ENCODE data around the gene KCNJ10. TPM values are rescaled to one million over a fixed set of nuclear protein-coding genes. Genes with fewer than 3 reads are reported as not detected.

Gene KCNJ10
- total and polyA plus RNA-seq, 7 experiments from 2014 or later: 0.29 to 0.32 TPM; not detected in 5

DNA sequence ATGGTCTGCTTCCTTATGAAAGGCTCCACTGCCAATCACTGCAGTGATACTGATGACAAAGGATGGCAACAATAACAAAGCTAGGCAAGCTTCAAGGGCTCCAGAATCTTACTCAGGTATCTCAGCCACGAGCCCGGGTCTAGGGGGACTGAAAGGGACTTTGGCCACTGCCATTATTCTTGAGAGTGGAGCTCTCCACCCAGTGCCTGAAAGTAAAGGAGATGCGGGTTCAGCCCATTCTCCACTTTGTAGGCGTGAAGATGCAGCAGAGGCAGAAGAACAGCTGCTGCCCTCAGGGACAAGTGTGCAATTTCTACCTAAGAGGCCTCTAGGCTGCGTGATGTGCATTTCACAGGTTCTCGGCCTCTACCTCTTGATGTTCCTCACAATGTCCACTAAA is 84.5 kb downstream of the KCNJ10 start:
- Mint-ChIP-seq H3K9me3 (no peaks in the 10 kb centered on the region), H3K4me3 (no peak overlapping the region), H3K4me1 (no peaks in the 10 kb centered on the region), H3K27me3 (peaks cover 13 to 33% (median 25%) of the 10 kb centered on the region in 5 donors), H3K27ac (no peak overlapping the region), H3K36me3 (peaks cover 0 to 3% (median 0%) of the 10 kb centered on the region in 5 donors)
- ATAC-seq (no peak), DNase-seq (no peak)
- intact Hi-C loops (cut with micrococcal nuclease): no loop called here
- Histone ChIP-seq H3K27ac (ENCODE audit: low read depth, low read length) (no peak overlapping the region), H3K27me3 (ENCODE audit: control insufficient read depth in 2 of 2, insufficient read depth in 2 of 2, low read length in 2 of 2) (no peaks in the 10 kb centered on the region), H3K4me3 (ENCODE audit: low read length) (no peak overlapping the region), H3K36me3 (ENCODE audit: control insufficient read depth in 2 of 3, insufficient read depth in 3 of 3, low read length in 3 of 3) (no peaks in the 10 kb centered on the region), H3K9me3 (ENCODE audit: control insufficient read depth in 2 of 3, low read length in 3 of 3) (no peaks in the 10 kb centered on the region), H3K4me1 (ENCODE audit: control insufficient read depth in 2 of 2, insufficient read depth in 2 of 2, low read length in 2 of 2) (no peaks in the 10 kb centered on the region)
- POLR2A ChIA-PET: no interaction called here
- CTCF ChIA-PET: no interaction called here

DNA sequence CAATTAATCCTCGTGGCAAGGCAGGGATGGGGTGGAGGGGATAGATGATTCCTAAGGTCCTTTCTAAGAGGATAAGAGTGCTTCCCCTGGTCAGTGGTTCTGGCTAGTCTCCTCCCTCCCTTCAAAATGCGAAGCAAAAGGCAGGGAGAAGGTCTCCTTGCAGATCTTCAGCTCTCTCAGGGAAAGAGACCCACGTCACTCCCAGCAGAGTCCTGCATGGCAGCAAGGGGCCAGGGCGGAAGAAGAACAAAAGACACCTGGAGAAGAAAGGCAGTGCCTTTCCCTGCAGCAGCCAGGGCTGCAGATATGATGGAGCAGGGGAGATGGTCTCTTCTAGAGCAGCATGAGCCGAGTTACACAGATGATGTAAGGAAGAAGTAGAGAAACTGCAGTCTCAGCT is 86.3 kb downstream of the KCNJ10 start:
- POLR2A ChIA-PET: interaction anchor here (0.7 kb wide), 1 partner anchor 609 kb away, joined by 3 read pairs; no protein-coding TSS in a partner anchor
- CTCF ChIA-PET: interaction anchor here (0.6 kb wide), 1 partner anchor 49 kb away, joined by 3 read pairs; no protein-coding TSS in a partner anchor
- H3K9me3 ChIP-seq (ENCODE audit: control insufficient read depth in 2 of 3, low read length in 3 of 3): no peaks in the 10 kb centered on the region

DNA sequence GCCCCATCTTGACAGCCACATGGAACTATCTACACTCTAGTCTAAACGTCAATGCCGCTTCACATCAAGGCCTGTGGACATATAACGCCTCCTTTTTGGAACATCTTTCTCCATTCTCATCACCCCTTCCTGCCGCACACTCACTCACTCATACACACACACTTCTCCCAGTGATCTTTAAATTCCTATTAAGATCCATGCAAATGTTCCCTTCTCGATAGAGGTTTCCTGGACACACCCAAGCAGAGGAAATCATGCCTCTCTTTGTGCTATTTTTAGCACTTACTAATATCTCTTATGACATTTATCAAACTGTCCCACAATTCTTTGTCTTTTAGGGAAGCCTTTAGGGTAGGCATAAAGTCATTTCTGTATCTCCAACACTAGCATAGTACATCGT is 87.7 kb downstream of the KCNJ10 start:
- Mint-ChIP-seq H3K4me3 (no peak overlapping the region), H3K27me3 (peaks cover 23 to 48% (median 33%) of the 10 kb centered on the region in 5 donors), H3K9me3 (no peaks in the 10 kb centered on the region), H3K4me1 (no peaks in the 10 kb centered on the region), H3K36me3 (peaks cover 0 to 3% (median 0%) of the 10 kb centered on the region in 5 donors), H3K27ac (no peak overlapping the region)
- ATAC-seq (no peak), DNase-seq (no peak)
- ChIA-PET POLR2A (no interaction called here), CTCF (no interaction called here)
- intact Hi-C loops (cut with micrococcal nuclease): no loop called here
- Histone ChIP-seq H3K36me3 (ENCODE audit: control insufficient read depth in 2 of 3, insufficient read depth in 3 of 3, low read length in 3 of 3) (no peaks in the 10 kb centered on the region), H3K27ac (ENCODE audit: low read depth, low read length) (no peak overlapping the region), H3K4me3 (ENCODE audit: low read length) (no peak overlapping the region), H3K27me3 (ENCODE audit: control insufficient read depth in 2 of 2, insufficient read depth in 2 of 2, low read length in 2 of 2) (no peaks in the 10 kb centered on the region), H3K9me3 (ENCODE audit: control insufficient read depth in 2 of 3, low read length in 3 of 3) (no peaks in the 10 kb centered on the region), H3K4me1 (ENCODE audit: control insufficient read depth in 2 of 2, insufficient read depth in 2 of 2, low read length in 2 of 2) (no peaks in the 10 kb centered on the region)

More for the DNA sequence above, 86.3 kb downstream of the KCNJ10 start:
- no peaks in the 10 kb centered on the region for H3K4me1 Mint-ChIP-seq
- peaks cover 21 to 44% (median 29%) of the 10 kb centered on the region in 5 donors for H3K27me3 Mint-ChIP-seq
- Histone ChIP-seq H3K4me1 (ENCODE audit: control insufficient read depth in 2 of 2, insufficient read depth in 2 of 2, low read length in 2 of 2) (no peaks in the 10 kb centered on the region), H3K4me3 (ENCODE audit: low read length) (no peak overlapping the region), H3K36me3 (ENCODE audit: control insufficient read depth in 2 of 3, insufficient read depth in 3 of 3, low read length in 3 of 3) (no peaks in the 10 kb centered on the region), H3K27ac (ENCODE audit: low read depth, low read length) (no peak overlapping the region), H3K27me3 (ENCODE audit: control insufficient read depth in 2 of 2, insufficient read depth in 2 of 2, low read length in 2 of 2) (no peaks in the 10 kb centered on the region)
- H3K27ac Mint-ChIP-seq: no peak overlapping the region
- H3K9me3 Mint-ChIP-seq: no peaks in the 10 kb centered on the region
- H3K4me3 Mint-ChIP-seq: no peak overlapping the region
- peaks cover 0 to 3% (median 0%) of the 10 kb centered on the region in 5 donors for H3K36me3 Mint-ChIP-seq
- DNase-seq: no peak
- no peak for ATAC-seq
- intact Hi-C loops (cut with micrococcal nuclease): no loop called here

DNA sequence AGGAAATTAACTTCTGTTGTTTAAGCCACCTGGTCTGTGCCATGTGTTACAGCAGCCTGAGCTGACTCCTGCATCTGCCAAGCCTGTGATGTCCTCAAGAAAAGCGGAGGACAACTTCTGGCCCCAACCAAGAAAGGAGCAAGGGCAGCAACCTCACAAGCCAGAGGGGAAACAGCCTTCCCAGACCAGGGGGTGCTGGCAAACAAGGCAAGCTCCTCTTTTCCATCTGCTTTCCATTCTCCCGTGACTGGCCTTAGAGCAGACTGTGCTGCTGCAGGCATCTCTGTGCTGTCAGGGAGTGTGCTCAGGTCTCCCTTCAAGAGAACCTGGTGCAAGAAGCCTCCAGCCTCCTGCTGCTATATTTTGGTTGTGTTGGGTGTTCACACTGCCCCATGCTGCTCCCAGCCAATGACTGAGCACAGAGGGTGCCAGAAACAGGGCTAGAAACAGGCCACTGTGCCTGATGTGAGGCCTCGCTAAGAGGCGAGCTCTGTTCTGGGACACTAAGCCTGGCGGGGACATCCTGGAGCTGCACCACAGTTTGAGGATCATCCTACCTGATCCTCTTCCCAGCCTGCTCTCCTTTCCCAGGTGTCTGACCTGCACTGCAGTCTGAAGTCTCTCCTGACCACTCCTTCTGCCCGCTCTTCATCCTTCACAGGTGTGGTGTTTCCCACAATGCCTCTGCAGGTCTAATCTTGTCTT is 88.5 kb downstream of the KCNJ10 start:
- H3K27me3 Mint-ChIP-seq: peaks cover 24 to 51% (median 41%) of the 10 kb centered on the region in 5 donors
- H3K4me1 ChIP-seq (ENCODE audit: control insufficient read depth in 2 of 2, insufficient read depth in 2 of 2, low read length in 2 of 2): no peaks in the 10 kb centered on the region
- CTCF ChIA-PET: no interaction called here

GRCh38 chr1:159980786-159981185 is 89.2 kb downstream of the KCNJ10 start:
- Histone ChIP-seq H3K4me3 (ENCODE audit: low read length) (no peak overlapping the region), H3K9me3 (ENCODE audit: control insufficient read depth in 2 of 3, low read length in 3 of 3) (no peaks in the 10 kb centered on the region), H3K27ac (ENCODE audit: low read depth, low read length) (no peak overlapping the region), H3K27me3 (ENCODE audit: control insufficient read depth in 2 of 2, insufficient read depth in 2 of 2, low read length in 2 of 2) (no peaks in the 10 kb centered on the region), H3K4me1 (ENCODE audit: control insufficient read depth in 2 of 2, insufficient read depth in 2 of 2, low read length in 2 of 2) (no peaks in the 10 kb centered on the region), H3K36me3 (ENCODE audit: control insufficient read depth in 2 of 3, insufficient read depth in 3 of 3, low read length in 3 of 3) (no peaks in the 10 kb centered on the region)
- CTCF ChIA-PET: no interaction called here
- Mint-ChIP-seq H3K9me3 (no peaks in the 10 kb centered on the region), H3K27me3 (peaks cover 24 to 50% (median 38%) of the 10 kb centered on the region in 5 donors), H3K4me1 (no peaks in the 10 kb centered on the region), H3K36me3 (peaks cover 0 to 3% (median 0%) of the 10 kb centered on the region in 5 donors), H3K27ac (no peak overlapping the region), H3K4me3 (no peak overlapping the region)
- intact Hi-C loops (cut with micrococcal nuclease): no loop called here
- POLR2A ChIA-PET: no interaction called here
- no peak for DNase-seq
- ATAC-seq: no peak

More for the DNA sequence above, 88.5 kb downstream of the KCNJ10 start:
- Mint-ChIP-seq H3K36me3 (peaks cover 0 to 3% (median 0%) of the 10 kb centered on the region in 5 donors), H3K27ac (no peak overlapping the region), H3K4me1 (no peaks in the 10 kb centered on the region), H3K9me3 (no peaks in the 10 kb centered on the region), H3K4me3 (no peak overlapping the region)
- DNase-seq (no peak), ATAC-seq (no peak)
- intact Hi-C loops (cut with micrococcal nuclease): no loop called here
- POLR2A ChIA-PET: no interaction called here
- Histone ChIP-seq H3K27me3 (ENCODE audit: control insufficient read depth in 2 of 2, insufficient read depth in 2 of 2, low read length in 2 of 2) (no peaks in the 10 kb centered on the region), H3K9me3 (ENCODE audit: control insufficient read depth in 2 of 3, low read length in 3 of 3) (no peaks in the 10 kb centered on the region), H3K36me3 (ENCODE audit: control insufficient read depth in 2 of 3, insufficient read depth in 3 of 3, low read length in 3 of 3) (no peaks in the 10 kb centered on the region), H3K27ac (ENCODE audit: low read depth, low read length) (no peak overlapping the region), H3K4me3 (ENCODE audit: low read length) (no peak overlapping the region)

DNA sequence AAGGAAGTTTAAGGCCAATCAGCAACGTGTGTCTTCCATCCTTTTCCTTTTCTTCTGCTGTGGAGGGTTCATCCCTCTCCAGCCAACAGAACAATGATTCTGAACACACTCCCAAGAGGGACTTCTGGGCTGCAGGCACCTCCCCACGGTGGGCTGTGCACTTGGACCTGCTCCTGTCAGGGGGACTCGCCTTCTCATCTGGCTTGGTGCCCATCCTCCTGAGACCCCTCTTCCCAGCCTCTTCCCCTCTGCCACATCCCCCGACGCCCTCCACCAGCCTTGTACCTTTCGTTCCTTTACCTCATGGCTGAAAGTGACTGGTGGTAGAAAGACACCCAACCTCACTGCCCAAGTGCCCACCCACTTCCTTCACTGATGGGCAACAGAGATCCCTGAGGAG is 89.9 kb downstream of the KCNJ10 start:
- H3K36me3 Mint-ChIP-seq: peaks cover 0 to 3% (median 0%) of the 10 kb centered on the region in 5 donors
- Histone ChIP-seq H3K27ac (ENCODE audit: low read depth, low read length) (no peak overlapping the region), H3K27me3 (ENCODE audit: control insufficient read depth in 2 of 2, insufficient read depth in 2 of 2, low read length in 2 of 2) (no peaks in the 10 kb centered on the region), H3K4me1 (ENCODE audit: control insufficient read depth in 2 of 2, insufficient read depth in 2 of 2, low read length in 2 of 2) (no peaks in the 10 kb centered on the region), H3K9me3 (ENCODE audit: control insufficient read depth in 2 of 3, low read length in 3 of 3) (no peaks in the 10 kb centered on the region), H3K36me3 (ENCODE audit: control insufficient read depth in 2 of 3, insufficient read depth in 3 of 3, low read length in 3 of 3) (no peaks in the 10 kb centered on the region), H3K4me3 (ENCODE audit: low read length) (no peak overlapping the region)
- H3K9me3 Mint-ChIP-seq: no peaks in the 10 kb centered on the region
- intact Hi-C loops (cut with micrococcal nuclease): no loop called here
- ATAC-seq: no peak
- H3K4me3 Mint-ChIP-seq: no peak overlapping the region
- peaks cover 19 to 47% (median 35%) of the 10 kb centered on the region in 5 donors for H3K27me3 Mint-ChIP-seq
- ChIA-PET CTCF (no interaction called here), POLR2A (no interaction called here)
- H3K27ac Mint-ChIP-seq: no peak overlapping the region
- DNase-seq: no peak
- no peaks in the 10 kb centered on the region for H3K4me1 Mint-ChIP-seq

- intact Hi-C loops (cut with micrococcal nuclease): no loop called here
- Histone ChIP-seq H3K4me3 (ENCODE audit: low read length) (no peak overlapping the region), H3K4me1 (ENCODE audit: control insufficient read depth in 2 of 2, insufficient read depth in 2 of 2, low read length in 2 of 2) (no peaks in the 10 kb centered on the region), H3K27me3 (ENCODE audit: control insufficient read depth in 2 of 2, insufficient read depth in 2 of 2, low read length in 2 of 2) (peaks cover 0 to 3% of the 10 kb centered on the region in 2 donors), H3K9me3 (ENCODE audit: control insufficient read depth in 2 of 3, low read length in 3 of 3) (no peaks in the 10 kb centered on the region), H3K36me3 (ENCODE audit: control insufficient read depth in 2 of 3, insufficient read depth in 3 of 3, low read length in 3 of 3) (no peaks in the 10 kb centered on the region), H3K27ac (ENCODE audit: low read depth, low read length) (no peak overlapping the region)
- Mint-ChIP-seq H3K4me3 (no peak overlapping the region), H3K9me3 (no peaks in the 10 kb centered on the region), H3K36me3 (peaks cover 0 to 3% (median 0%) of the 10 kb centered on the region in 5 donors), H3K27ac (no peak overlapping the region), H3K4me1 (no peaks in the 10 kb centered on the region), H3K27me3 (peaks cover 18 to 44% (median 32%) of the 10 kb centered on the region in 5 donors)
- POLR2A ChIA-PET: no interaction called here
- no peak for DNase-seq
- CTCF ChIA-PET: interaction anchor here (0.6 to 0.7 kb wide), 2 partner anchors 974 to 1799 kb away, joined by 3 to 9 read pairs; no protein-coding TSS in a partner anchor
- ATAC-seq: no peak
Observed at GRCh38 chr1:159979257-159979656, 90.7 kb downstream of the KCNJ10 start.
